Stimulated activated CD4-positive, alpha-beta T cell treated with anti-CD3 and anti-CD28 coated beads, Interleukin-12 subunit alpha, Interleukin-12 subunit beta, amount 100 ng/mL, for 4 hours (primary cell): ENCODE measurements around the gene ROBO2.

Experiments
- DNase-seq: peaks from one replicate; pipeline ENCODE4 v3.0.0-alpha.2; 2020

The ROBO2 gene

GRCh38 chr3:77436908-77437307, 397.0 kb downstream of the ROBO2 start:
- no peak for DNase-seq

DNA sequence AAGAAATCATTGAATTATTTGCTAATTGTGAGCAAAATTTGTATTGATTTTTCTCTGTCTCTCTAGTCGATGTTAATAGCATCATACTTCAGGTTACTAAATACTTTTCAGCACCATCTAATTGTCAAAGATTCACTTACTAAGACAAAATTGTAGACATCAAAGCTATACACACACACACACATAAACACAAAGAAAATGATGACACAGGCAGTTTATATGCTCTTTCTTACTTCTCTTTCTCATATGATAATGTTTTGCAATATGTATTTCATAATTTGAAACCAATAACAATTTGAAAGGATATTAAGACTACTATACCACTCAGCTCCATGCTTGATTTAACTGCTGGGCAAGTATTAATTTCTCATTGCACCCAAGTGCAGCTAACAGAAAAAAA, 406.2 kb downstream of the ROBO2 start:
- no peak for DNase-seq

DNA sequence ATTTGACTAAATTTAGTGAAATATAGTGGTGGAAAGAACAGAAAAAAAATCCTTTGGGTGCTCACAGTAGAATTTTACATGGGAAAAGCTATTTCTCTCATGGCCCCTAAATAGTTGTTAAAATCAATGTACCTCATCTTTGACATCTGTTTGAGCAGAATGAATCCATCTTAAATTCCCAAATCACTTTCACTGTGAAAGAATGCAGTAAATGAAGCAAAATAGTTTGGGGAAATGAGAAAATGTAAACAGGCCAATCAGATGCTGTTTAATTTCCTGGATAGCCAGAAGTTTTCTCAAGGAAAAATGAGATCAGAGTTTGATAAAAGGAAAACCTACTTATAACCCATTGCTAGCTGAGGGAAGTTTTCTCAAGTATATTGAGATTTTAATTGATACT, 406.9 kb downstream of the ROBO2 start:
- DNase-seq: no peak

- DNase-seq: no peak
Measured at GRCh38 chr3:77449459-77450350, 409.8 kb downstream of the ROBO2 start.

DNA sequence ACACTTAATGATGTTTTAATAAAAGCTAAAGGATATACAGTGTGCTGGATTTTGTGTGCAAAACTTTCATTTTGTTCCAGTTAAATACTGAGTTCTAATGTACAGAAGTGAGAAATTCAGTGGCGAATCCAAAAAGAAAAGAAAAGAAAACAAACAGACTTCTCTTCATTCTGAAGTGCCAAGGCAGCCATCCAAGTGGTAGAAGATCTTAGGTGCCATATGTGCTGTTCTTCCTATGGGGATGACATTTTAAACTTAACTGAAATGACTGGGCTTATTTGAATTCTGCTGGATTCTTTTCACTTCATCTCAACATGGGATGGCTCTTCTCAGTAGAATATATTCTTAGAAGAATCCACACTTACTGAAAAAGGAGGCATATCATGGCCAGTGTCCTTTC, 416.5 kb downstream of the ROBO2 start:
- no peak for DNase-seq

DNA sequence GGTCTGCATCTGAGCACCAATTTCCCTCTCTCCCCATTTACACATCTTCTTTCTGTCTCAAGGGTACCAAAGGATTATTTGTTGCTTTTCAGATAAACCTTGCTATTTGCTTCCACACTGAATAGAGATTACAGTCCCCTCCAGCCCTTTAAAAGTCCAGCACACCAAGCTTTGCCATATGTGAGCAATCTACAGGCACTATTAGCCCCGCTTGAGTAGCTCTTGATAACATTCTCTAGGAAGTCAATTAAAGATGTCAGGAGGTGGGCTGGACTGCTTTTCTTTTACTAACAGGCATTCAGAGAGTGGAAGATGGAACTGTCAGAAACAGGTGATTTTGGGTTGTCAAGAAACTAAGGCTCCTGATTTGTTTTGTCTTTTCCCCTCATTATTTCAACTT, 417.0 kb downstream of the ROBO2 start:
- no peak for DNase-seq

- no peak for DNase-seq
Measured at GRCh38 chr3:77459926-77460325, 420.0 kb downstream of the ROBO2 start.

- DNase-seq: no peak
Measured at GRCh38 chr3:77460326-77460725, 420.4 kb downstream of the ROBO2 start.

GRCh38 chr3:77462951-77463350, 423.1 kb downstream of the ROBO2 start:
- no peak for DNase-seq

GRCh38 chr3:77464111-77464688, 424.3 kb downstream of the ROBO2 start:
- DNase-seq: no peak

GRCh38 chr3:77466562-77467115, 426.7 kb downstream of the ROBO2 start:
- DNase-seq: no peak

- DNase-seq: no peak
Measured at GRCh38 chr3:77467702-77468625, 428.1 kb downstream of the ROBO2 start.

DNA sequence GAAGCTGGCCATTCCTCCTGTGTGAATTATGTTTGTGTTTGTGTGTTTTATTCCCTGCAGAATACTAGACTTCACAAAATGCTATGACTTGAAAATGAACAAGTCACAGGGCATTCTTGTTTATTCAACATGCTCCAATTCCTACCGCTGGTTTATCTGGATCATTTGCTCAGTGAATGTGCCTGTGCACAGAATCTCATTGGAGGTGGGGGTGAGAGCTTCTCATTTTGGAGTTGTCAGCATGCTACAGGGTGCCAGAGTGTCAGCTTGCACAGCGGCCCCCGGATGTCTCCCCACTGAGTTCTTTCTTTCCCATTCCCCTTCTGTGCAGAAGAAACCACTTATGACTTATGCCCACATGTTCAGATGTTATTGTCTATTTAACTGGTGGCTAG, 428.7 kb downstream of the ROBO2 start:
- DNase-seq: no peak

GRCh38 chr3:77475507-77475906, 435.6 kb downstream of the ROBO2 start:
- DNase-seq: no peak

DNA sequence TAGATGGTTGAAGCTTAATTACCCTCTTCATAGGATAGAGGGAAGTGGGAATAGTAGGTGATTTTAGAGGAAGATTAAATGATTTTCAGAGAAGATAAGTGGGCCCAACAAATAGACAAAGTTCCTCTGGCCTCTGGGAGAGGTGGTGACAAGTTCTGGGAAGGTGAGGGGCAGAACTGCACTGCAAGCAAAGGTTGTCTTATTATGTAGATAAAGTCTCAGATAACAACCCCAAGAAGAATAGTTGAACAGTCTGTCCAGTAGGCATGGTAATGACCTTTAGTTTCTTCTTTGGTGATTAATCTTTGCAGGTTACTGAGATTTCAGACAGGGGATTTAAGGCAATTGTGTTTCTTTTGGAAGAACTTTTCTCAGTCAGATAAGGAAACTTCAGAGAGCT, 439.1 kb downstream of the ROBO2 start:
- no peak for DNase-seq

DNA sequence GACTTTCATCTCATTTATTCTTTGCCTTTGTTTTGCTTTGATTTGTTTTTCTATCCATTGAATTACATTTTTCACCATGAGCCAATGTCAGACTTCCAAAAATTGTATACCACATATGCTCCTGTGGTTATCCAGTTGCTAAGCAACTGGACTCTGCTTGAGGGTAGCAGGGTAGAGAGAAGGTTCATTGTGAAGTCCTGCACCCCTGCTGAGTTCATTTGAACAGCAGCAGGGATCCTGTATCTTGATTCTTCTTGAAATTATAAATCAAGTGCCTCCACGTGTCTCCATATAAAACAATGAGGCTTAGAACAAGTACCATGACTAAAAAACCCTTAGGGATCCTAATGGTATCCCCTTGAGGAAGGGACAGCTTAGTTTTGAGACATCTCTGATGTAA, 449.3 kb downstream of the ROBO2 start:
- no peak for DNase-seq

- DNase-seq: no peak
Measured at GRCh38 chr3:77491961-77492360, 452.1 kb downstream of the ROBO2 start.

DNA sequence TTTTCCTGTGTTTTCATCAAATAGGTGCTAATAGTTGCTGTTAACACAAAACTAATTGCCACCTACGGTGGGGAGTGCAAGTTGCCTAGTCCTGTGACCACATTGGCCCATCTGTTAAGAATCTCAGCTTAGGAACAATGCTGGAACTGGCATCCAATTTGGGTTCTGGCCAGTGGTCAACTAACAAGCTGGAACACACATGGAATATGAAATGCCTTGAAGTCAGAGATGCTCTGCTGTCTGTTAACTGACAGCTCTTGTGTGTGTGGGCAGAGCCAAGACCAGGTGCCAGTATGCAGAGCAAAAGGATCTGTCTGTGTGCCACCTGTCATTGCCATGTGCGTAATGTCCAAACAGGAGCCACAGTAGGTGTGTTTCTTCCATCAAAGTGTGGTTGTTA, 460.8 kb downstream of the ROBO2 start:
- no peak for DNase-seq

DNA sequence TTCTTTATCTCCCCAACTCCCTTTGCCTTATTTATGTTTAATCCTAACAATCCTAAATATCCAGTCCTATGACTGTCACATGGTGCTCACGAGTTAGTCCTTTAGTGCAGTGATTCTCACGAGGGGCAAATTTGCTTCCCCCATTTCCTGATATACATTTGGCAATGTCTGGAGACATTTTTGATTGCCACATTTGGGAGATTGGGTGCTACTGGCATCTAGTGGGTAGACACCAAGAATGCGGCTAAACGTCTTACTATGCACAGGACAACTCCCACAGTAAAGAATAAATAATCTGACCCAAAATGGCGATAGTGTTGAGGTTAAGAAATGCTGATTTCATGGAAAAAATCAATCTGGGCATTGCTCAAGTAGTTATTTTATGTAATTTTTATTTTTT, 466.5 kb downstream of the ROBO2 start:
- no peak for DNase-seq

- no peak for DNase-seq
Measured at GRCh38 chr3:77513542-77513941, 473.6 kb downstream of the ROBO2 start.

- no peak for DNase-seq
Measured at GRCh38 chr3:77514766-77515165, 474.9 kb downstream of the ROBO2 start.

- no peak for DNase-seq
Measured at GRCh38 chr3:77524463-77524862, 484.6 kb downstream of the ROBO2 start.
